Neural progenitor cell (in vitro differentiated cells): ENCODE measurements around the gene ISOC1. TPM values are rescaled to one million over a fixed set of nuclear protein-coding genes. Genes with fewer than 3 reads are reported as not detected.

Experiments
- DNase-seq: peaks from one replicate; pipeline ENCODE4 v3.0.0-alpha.2; 2016; ENCODE audit warnings: low spot score
- H2AFZ ChIP-seq: fragments of 200-600 bp; sonication (generic); replicated peaks from 2 replicates; pipeline ENCODE4 v1.6.1; 2016; ENCODE audit warnings: antibody characterized with exemption
- H3F3A ChIP-seq: fragments of 200-600 bp; sonication (generic); 2 replicates; pipeline ENCODE4 v1.6.1; 2016; ENCODE audit warnings: antibody characterized with exemption, low read depth
- H3K27ac ChIP-seq: fragments of 200-600 bp; sonication (generic); 2 replicates; pipeline ENCODE4 v1.5.1; 2016; ENCODE audit warnings: mild to moderate bottlenecking
- H3K27me3 ChIP-seq: fragments of 200-600 bp; sonication (generic); 2 replicates; pipeline ENCODE4 v1.6.1; 2016; ENCODE audit warnings: mild to moderate bottlenecking, moderate library complexity
- H3K36me3 ChIP-seq: fragments of 200-600 bp; sonication (generic); 2 replicates; pipeline ENCODE4 v1.5.1; 2016
- H3K4me1 ChIP-seq: fragments of 200-600 bp; sonication (generic); 2 replicates; pipeline ENCODE4 v1.6.1; 2016; ENCODE audit warnings: mixed run types
- H3K4me2 ChIP-seq: fragments of 200-600 bp; sonication (generic); 2 replicates; pipeline ENCODE4 v1.6.1; 2016
- H3K4me3 ChIP-seq: fragments of 200-600 bp; sonication (generic); 2 replicates; pipeline ENCODE4 v1.5.1; 2016
- H3K79me2 ChIP-seq: fragments of 200-600 bp; sonication (generic); 2 replicates; pipeline ENCODE4 v1.6.1; 2016; ENCODE audit warnings: low read depth
- H3K9ac ChIP-seq: fragments of 200-600 bp; sonication (generic); 2 replicates; pipeline ENCODE4 v1.6.1; 2016
- H3K9me3 ChIP-seq: fragments of 200-600 bp; sonication (generic); 2 replicates; pipeline ENCODE4 v1.5.1; 2016; ENCODE audit warnings: low read depth
- H4K20me1 ChIP-seq: fragments of 200-600 bp; sonication (generic); 2 replicates; pipeline ENCODE4 v1.6.1; 2016; ENCODE audit warnings: low read depth
- H3K27ac Mint-ChIP-seq: 3 replicates; pipeline ENCODE4 v1.8.0; 2021; ENCODE audit warnings: mixed read lengths
- H3K27me3 Mint-ChIP-seq: 2 replicates; pipeline ENCODE4 v1.8.0; 2022; ENCODE audit warnings: low read depth, mild to moderate bottlenecking, inconsistent platforms, moderate library complexity, mixed read lengths; ENCODE audit not compliant: insufficient read depth
- H3K36me3 Mint-ChIP-seq: 3 replicates; pipeline ENCODE4 v1.8.0; 2021; ENCODE audit warnings: mixed read lengths
- H3K4me1 Mint-ChIP-seq: 3 replicates; pipeline ENCODE4 v1.8.0; 2021; ENCODE audit warnings: mixed read lengths
- H3K4me3 Mint-ChIP-seq: 3 replicates; pipeline ENCODE4 v1.8.0; 2021; ENCODE audit warnings: mild to moderate bottlenecking, moderate library complexity, mixed read lengths
- H3K9me3 Mint-ChIP-seq: 3 replicates; pipeline ENCODE4 v1.8.0; 2020; ENCODE audit warnings: mixed read lengths
- EZH2 ChIP-seq: fragments of 200-600 bp; sonication (generic); IDR thresholded peaks from 2 replicates; pipeline ENCODE4 v1.6.1; 2017; ENCODE audit warnings: antibody characterized with exemption, mild to moderate bottlenecking, moderate library complexity
- EZH2phosphoT487 ChIP-seq: fragments of 200-600 bp; sonication (generic); IDR thresholded peaks from 2 replicates; pipeline ENCODE4 v1.6.1; 2017; ENCODE audit warnings: antibody characterized with exemption
- total RNA-seq: library from RNA; depleted of rRNA; stranded (reverse); fragments of >200 nt; gene quantifications from 2 replicates; pipeline ENCODE4 v1.2.3, GENCODE V29; 2015; ENCODE audit warnings: low replicate concordance
- TF ChIP-seq, protein P1 (sequence below): fragments of 200-600 bp; sonication (generic); IDR thresholded peaks from 2 replicates; pipeline ENCODE4 v1.5.1; 2017; ENCODE audit warnings: antibody characterized with exemption, mild to moderate bottlenecking

Gene ISOC1
- total RNA-seq, 1 donor from 2014 or later = 35.7 TPM

DNA sequence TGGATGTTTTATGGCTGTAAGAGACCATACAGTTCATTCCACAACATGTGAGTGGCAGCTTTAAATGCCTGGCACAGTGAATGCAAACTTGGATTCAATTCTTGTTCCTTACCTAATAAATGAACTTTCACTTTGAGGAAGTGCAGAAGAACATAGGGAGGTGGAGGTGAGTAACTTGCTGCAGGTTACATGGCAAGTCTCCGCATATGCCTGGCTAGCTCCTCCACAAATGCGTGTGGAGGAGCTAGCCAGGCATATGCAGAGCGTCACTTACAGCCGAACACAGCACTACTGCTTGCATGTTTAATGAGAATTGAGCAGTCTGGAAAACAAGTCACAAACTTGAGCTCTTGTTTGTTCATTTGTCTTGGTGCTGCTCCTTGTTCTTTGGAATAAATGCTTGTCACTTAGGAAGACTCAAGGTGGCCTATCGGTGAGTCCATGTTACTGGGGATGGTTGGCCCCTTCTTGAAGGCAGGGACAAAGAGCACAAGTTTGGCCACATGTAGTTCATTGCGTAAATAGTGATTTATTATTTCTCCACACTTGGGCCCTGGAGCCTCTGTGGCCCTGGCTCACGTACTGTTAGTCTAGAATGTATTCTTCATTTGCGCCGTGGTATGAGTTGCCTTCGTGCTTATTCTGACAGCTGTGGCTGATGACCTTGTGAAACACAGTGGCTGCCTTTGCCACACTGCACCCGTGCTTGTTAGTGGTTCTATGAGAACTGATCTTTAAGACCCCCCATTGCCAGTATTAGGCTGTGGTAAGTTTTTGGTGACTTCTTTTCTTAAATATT lies 3.1 kb downstream of the ISOC1 start:
- H3K27ac Mint-ChIP-seq = no peak overlapping the region
- Histone ChIP-seq H2AFZ (no peak overlapping the region), H3F3A (peaks cover 15% of the 10 kb centered on the region), H3K9ac (no peak overlapping the region), H3K36me3 (no peaks in the 10 kb centered on the region), H3K9me3 (no peaks in the 10 kb centered on the region), H3K27me3 (peaks cover 14% of the 10 kb centered on the region), H3K27ac (no peak overlapping the region), H4K20me1 (peaks cover 14% of the 10 kb centered on the region), H3K79me2 (peaks cover 26% of the 10 kb centered on the region), H3K4me2 (no peak overlapping the region), H3K4me3 (no peak overlapping the region), H3K4me1 (peaks cover 12% of the 10 kb centered on the region)
- peaks cover 4% of the 10 kb centered on the region for H3K36me3 Mint-ChIP-seq
- peaks cover 2% of the 10 kb centered on the region for H3K27me3 Mint-ChIP-seq
- H3K9me3 Mint-ChIP-seq = no peaks in the 10 kb centered on the region
- TF ChIP-seq EZH2phosphoT487 (no peak), EZH2 (no peak)
- TF ChIP-seq, protein P1, sequence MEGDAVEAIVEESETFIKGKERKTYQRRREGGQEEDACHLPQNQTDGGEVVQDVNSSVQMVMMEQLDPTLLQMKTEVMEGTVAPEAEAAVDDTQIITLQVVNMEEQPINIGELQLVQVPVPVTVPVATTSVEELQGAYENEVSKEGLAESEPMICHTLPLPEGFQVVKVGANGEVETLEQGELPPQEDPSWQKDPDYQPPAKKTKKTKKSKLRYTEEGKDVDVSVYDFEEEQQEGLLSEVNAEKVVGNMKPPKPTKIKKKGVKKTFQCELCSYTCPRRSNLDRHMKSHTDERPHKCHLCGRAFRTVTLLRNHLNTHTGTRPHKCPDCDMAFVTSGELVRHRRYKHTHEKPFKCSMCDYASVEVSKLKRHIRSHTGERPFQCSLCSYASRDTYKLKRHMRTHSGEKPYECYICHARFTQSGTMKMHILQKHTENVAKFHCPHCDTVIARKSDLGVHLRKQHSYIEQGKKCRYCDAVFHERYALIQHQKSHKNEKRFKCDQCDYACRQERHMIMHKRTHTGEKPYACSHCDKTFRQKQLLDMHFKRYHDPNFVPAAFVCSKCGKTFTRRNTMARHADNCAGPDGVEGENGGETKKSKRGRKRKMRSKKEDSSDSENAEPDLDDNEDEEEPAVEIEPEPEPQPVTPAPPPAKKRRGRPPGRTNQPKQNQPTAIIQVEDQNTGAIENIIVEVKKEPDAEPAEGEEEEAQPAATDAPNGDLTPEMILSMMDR = no peak
- H3K4me1 Mint-ChIP-seq = peaks cover 12% of the 10 kb centered on the region
- no peak for DNase-seq
- no peak overlapping the region for H3K4me3 Mint-ChIP-seq

DNA sequence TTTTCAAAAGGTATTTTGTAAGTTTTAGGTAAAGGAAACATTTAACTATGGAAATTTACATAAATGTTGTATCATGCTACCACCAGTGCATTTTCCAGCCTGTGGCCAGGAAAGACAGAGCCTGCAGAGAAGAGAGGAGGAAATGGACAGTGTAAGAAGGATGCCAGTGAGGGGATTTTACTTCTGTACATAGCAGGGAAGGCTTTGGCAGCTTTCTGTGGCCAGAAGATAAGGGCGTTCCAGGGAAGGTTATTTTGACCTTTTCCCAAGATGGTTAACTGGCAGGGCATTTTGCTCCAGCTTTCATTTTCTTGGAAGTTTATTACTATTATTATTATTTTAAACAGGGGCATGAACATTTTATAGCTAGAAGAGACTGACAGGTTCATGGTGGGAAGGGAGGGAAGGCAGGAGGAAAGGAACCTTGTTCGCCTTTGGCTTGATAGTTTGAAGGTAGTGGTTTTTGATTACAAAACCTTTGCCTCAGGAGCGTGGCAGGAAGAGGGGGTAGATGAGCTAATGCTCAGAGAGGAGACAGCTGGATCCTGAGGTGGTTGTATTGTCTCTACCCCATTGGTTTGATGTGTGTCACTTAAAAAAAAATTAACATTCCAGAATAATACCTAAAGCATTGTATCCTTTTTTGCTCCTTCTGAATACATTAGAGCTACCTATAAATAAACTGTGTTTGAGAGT lies 4.1 kb downstream of the ISOC1 start:
- H3K27me3 ChIP-seq = peaks cover 5% of the 10 kb centered on the region
- Mint-ChIP-seq H3K27me3 (peaks cover 2% of the 10 kb centered on the region), H3K4me1 (peaks cover 12% of the 10 kb centered on the region), H3K4me3 (no peak overlapping the region), H3K9me3 (no peaks in the 10 kb centered on the region), H3K27ac (no peak overlapping the region), H3K36me3 (peaks cover 4% of the 10 kb centered on the region)
- TF ChIP-seq EZH2phosphoT487 = no peak
- TF ChIP-seq, protein P1 = no peak
- TF ChIP-seq EZH2 = no peak
- H3K9me3 ChIP-seq = no peaks in the 10 kb centered on the region
- no peak overlapping the region for H3K9ac ChIP-seq
- H4K20me1 ChIP-seq = peaks cover 14% of the 10 kb centered on the region
- H3K4me1 ChIP-seq = peaks cover 19% of the 10 kb centered on the region
- DNase-seq = no peak
- no peak overlapping the region for H3K27ac ChIP-seq
- H3F3A ChIP-seq = peaks cover 13% of the 10 kb centered on the region
- H3K79me2 ChIP-seq = peaks cover 27% of the 10 kb centered on the region
- no peak overlapping the region for H2AFZ ChIP-seq
- H3K36me3 ChIP-seq = no peaks in the 10 kb centered on the region
- H3K4me3 ChIP-seq = no peak overlapping the region
- H3K4me2 ChIP-seq = no peak overlapping the region

DNA sequence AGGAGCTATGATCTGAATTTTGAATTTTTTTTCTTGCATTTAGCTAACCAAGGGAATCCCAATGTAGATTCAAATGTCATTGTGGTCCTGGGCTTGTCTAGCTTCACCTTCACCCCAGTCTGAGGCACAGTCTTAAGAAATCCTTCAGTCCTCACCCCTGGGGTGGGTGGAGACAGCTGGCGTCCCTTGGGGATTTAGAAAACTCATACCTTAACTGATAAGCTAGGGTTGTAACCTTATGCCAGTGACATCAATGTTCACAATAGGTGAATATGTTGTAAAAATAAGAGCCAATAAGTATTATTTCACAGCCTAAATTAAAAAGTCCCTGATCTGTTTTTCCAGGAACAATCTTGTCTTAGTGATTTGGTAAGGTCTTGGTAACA lies 4.6 kb downstream of the ISOC1 start:
- H4K20me1 ChIP-seq = peaks cover 14% of the 10 kb centered on the region
- H3K4me2 ChIP-seq = no peak overlapping the region
- peaks cover 8% of the 10 kb centered on the region for H3F3A ChIP-seq
- Mint-ChIP-seq H3K36me3 (peaks cover 4% of the 10 kb centered on the region), H3K9me3 (no peaks in the 10 kb centered on the region), H3K4me3 (no peak overlapping the region), H3K27me3 (no peaks in the 10 kb centered on the region), H3K4me1 (peaks cover 10% of the 10 kb centered on the region), H3K27ac (no peak overlapping the region)
- H3K4me1 ChIP-seq = peaks cover 21% of the 10 kb centered on the region
- DNase-seq = no peak
- H3K36me3 ChIP-seq = no peaks in the 10 kb centered on the region
- H2AFZ ChIP-seq = no peak overlapping the region
- no peaks in the 10 kb centered on the region for H3K27me3 ChIP-seq
- H3K4me3 ChIP-seq = no peak overlapping the region
- H3K79me2 ChIP-seq = peaks cover 33% of the 10 kb centered on the region
- no peak overlapping the region for H3K9ac ChIP-seq
- no peak overlapping the region for H3K27ac ChIP-seq
- no peaks in the 10 kb centered on the region for H3K9me3 ChIP-seq
- TF ChIP-seq EZH2phosphoT487 (no peak), EZH2 (no peak)
- TF ChIP-seq, protein P1 = no peak
